ENCODE data around the gene IQSEC2.

The IQSEC2 gene

GRCh38 chrX:53257670-53258423 lies 23.5 kb downstream of the IQSEC2 start:
- no peak for TF ChIP-seq CTCF (IDR thresholded peaks at IDR 0.05; ENCODE audit: borderline replicate concordance, insufficient read depth, low read depth, low read length)
- H3K4me3 ChIP-seq (ENCODE audit: low read depth, low read length), result no peak overlapping the region

GRCh38 chrX:53257166-53257565 lies 24.2 kb downstream of the IQSEC2 start:
- TF ChIP-seq CTCF (IDR thresholded peaks at IDR 0.05; ENCODE audit: borderline replicate concordance, insufficient read depth, low read depth, low read length), result no peak
- H3K4me3 ChIP-seq (ENCODE audit: low read depth, low read length), result no peak overlapping the region

- TF ChIP-seq CTCF (IDR thresholded peaks at IDR 0.05; ENCODE audit: borderline replicate concordance, insufficient read depth, low read depth, low read length), result no peak
- no peak overlapping the region for H3K4me3 ChIP-seq (ENCODE audit: low read depth, low read length)
Observed at GRCh38 chrX:53256446-53257041, 24.8 kb downstream of the IQSEC2 start.

GRCh38 chrX:53255738-53256191 lies 25.6 kb downstream of the IQSEC2 start:
- no peak overlapping the region for H3K4me3 ChIP-seq (ENCODE audit: low read depth, low read length)
- TF ChIP-seq CTCF (IDR thresholded peaks at IDR 0.05; ENCODE audit: borderline replicate concordance, insufficient read depth, low read depth, low read length), result no peak

- H3K4me3 ChIP-seq (ENCODE audit: low read depth, low read length), result no peak overlapping the region
- TF ChIP-seq CTCF (IDR thresholded peaks at IDR 0.05; ENCODE audit: borderline replicate concordance, insufficient read depth, low read depth, low read length), result no peak
Observed at GRCh38 chrX:53254570-53255461, 26.6 kb downstream of the IQSEC2 start.

GRCh38 chrX:53253293-53254020 lies 27.9 kb downstream of the IQSEC2 start:
- H3K4me3 ChIP-seq (ENCODE audit: low read depth, low read length), result no peak overlapping the region
- TF ChIP-seq CTCF (IDR thresholded peaks at IDR 0.05; ENCODE audit: borderline replicate concordance, insufficient read depth, low read depth, low read length), result no peak
